ENCODE data around the gene PIK3R5. TPM values are rescaled to one million over a fixed set of nuclear protein-coding genes. Genes with fewer than 3 reads are reported as not detected.

Gene PIK3R5
- total and polyA plus RNA-seq, 2 donors (not counting 3 experiments of a cell fraction or from before 2014, with no cell fraction given): not detected

- H3K9ac ChIP-seq (replicated peaks; ENCODE audit: extremely low read depth, insufficient read depth, low read length): no peak overlapping the region
- dilution Hi-C loops (cut with MboI; ENCODE audit: extremely low pct_ligation_motif_present, low sequenced_read_pairs) (no loop called here), intact Hi-C loops (cut with micrococcal nuclease) (no loop called here)
- no peaks in the 10 kb centered on the region for H3K27me3 ChIP-seq (ENCODE audit: control insufficient read depth in 2 of 2, insufficient read depth in 2 of 2, low read length in 2 of 2)
- no peak overlapping the region for H3K4me3 ChIP-seq (replicated peaks in 1 of 3; ENCODE audit: insufficient read depth in 1 of 3, low read depth in 1 of 3, low read length in 3 of 3)
- TF ChIP-seq FOS (IDR thresholded peaks at IDR 0.05; ENCODE audit: borderline replicate concordance, insufficient read depth, low read length): no peak
- no peak for TF ChIP-seq JUN (IDR thresholded peaks at IDR 0.05; ENCODE audit: borderline replicate concordance, insufficient read depth, insufficient read length, low read depth)
- no peak for TF ChIP-seq EZH2 (IDR thresholded peaks at IDR 0.05; ENCODE audit: borderline replicate concordance, low read depth, low read length, severe bottlenecking)
- TF ChIP-seq MAX (IDR thresholded peaks at IDR 0.05; ENCODE audit: insufficient read depth, insufficient read length): no peak
- no peak for TF ChIP-seq POLR2A (IDR thresholded peaks at IDR 0.05; ENCODE audit: low read depth, low read length)
- H3K9me3 ChIP-seq (replicated peaks; ENCODE audit: control insufficient read depth, insufficient read depth, low read length): no peaks in the 10 kb centered on the region
- H3K9me1 ChIP-seq (replicated peaks; ENCODE audit: control insufficient read depth, extremely low read depth, insufficient read depth, low read length): no peaks in the 10 kb centered on the region
- no peaks in the 10 kb centered on the region for H3K4me1 ChIP-seq (ENCODE audit: control insufficient read depth, extremely low read depth, insufficient read depth, low read length)
- no peaks in the 10 kb centered on the region for H3K79me2 ChIP-seq (ENCODE audit: control insufficient read depth, insufficient read depth, low read length)
- CTCF ChIA-PET: no interaction called here
- POLR2A ChIA-PET: no interaction called here
- no peak overlapping the region for H3K4me2 ChIP-seq (ENCODE audit: insufficient read depth, low read length)
- no peaks in the 10 kb centered on the region for H3K36me3 ChIP-seq (ENCODE audit: control insufficient read depth in 2 of 2, extremely low read depth in 1 of 2, insufficient read depth in 2 of 2, low read length in 2 of 2)
- FAIRE-seq (no peak), DNase-seq (ENCODE audit: low read depth, low spot score) (no peak)
- H4K20me1 ChIP-seq (replicated peaks; ENCODE audit: control insufficient read depth, extremely low read depth, insufficient read depth, low read length): no peaks in the 10 kb centered on the region
- H3K27ac ChIP-seq (ENCODE audit: insufficient read depth, low read depth, low read length): no peak overlapping the region
- no peak overlapping the region for H2AFZ ChIP-seq (ENCODE audit: low read depth, low read length)
- BruUV-seq (replicated peaks): no TSS peak
These were observed 19.4 kb downstream of the PIK3R5 start for GRCh38 chr17:8946071-8946470.

- Histone ChIP-seq H3K9me3 (replicated peaks; ENCODE audit: control insufficient read depth, insufficient read depth, low read length) (no peaks in the 10 kb centered on the region), H3K9ac (replicated peaks; ENCODE audit: extremely low read depth, insufficient read depth, low read length) (no peak overlapping the region), H3K79me2 (ENCODE audit: control insufficient read depth, insufficient read depth, low read length) (no peaks in the 10 kb centered on the region), H3K36me3 (ENCODE audit: control insufficient read depth in 2 of 2, extremely low read depth in 1 of 2, insufficient read depth in 2 of 2, low read length in 2 of 2) (no peaks in the 10 kb centered on the region), H4K20me1 (replicated peaks; ENCODE audit: control insufficient read depth, extremely low read depth, insufficient read depth, low read length) (no peaks in the 10 kb centered on the region), H3K27me3 (ENCODE audit: control insufficient read depth in 2 of 2, insufficient read depth in 2 of 2, low read length in 2 of 2) (no peaks in the 10 kb centered on the region), H3K9me1 (replicated peaks; ENCODE audit: control insufficient read depth, extremely low read depth, insufficient read depth, low read length) (no peaks in the 10 kb centered on the region), H3K4me3 (replicated peaks in 1 of 3; ENCODE audit: insufficient read depth in 1 of 3, low read depth in 1 of 3, low read length in 3 of 3) (no peak overlapping the region), H3K27ac (ENCODE audit: insufficient read depth, low read depth, low read length) (no peak overlapping the region), H3K4me1 (ENCODE audit: control insufficient read depth, extremely low read depth, insufficient read depth, low read length) (no peaks in the 10 kb centered on the region), H2AFZ (ENCODE audit: low read depth, low read length) (no peak overlapping the region), H3K4me2 (ENCODE audit: insufficient read depth, low read length) (no peak overlapping the region)
- DNase-seq (ENCODE audit: low read depth, low spot score): no peak
- POLR2A ChIA-PET: no interaction called here
- TF ChIP-seq GATA2 (IDR thresholded peaks at IDR 0.05; ENCODE audit: insufficient read depth, insufficient read length, low read depth, low read length): no peak
- TF ChIP-seq FOS (IDR thresholded peaks at IDR 0.05; ENCODE audit: borderline replicate concordance, insufficient read depth, low read length): no peak
- TF ChIP-seq, protein P1, sequence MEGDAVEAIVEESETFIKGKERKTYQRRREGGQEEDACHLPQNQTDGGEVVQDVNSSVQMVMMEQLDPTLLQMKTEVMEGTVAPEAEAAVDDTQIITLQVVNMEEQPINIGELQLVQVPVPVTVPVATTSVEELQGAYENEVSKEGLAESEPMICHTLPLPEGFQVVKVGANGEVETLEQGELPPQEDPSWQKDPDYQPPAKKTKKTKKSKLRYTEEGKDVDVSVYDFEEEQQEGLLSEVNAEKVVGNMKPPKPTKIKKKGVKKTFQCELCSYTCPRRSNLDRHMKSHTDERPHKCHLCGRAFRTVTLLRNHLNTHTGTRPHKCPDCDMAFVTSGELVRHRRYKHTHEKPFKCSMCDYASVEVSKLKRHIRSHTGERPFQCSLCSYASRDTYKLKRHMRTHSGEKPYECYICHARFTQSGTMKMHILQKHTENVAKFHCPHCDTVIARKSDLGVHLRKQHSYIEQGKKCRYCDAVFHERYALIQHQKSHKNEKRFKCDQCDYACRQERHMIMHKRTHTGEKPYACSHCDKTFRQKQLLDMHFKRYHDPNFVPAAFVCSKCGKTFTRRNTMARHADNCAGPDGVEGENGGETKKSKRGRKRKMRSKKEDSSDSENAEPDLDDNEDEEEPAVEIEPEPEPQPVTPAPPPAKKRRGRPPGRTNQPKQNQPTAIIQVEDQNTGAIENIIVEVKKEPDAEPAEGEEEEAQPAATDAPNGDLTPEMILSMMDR (IDR thresholded peaks at IDR 0.05; ENCODE audit: extremely low read depth in 1 of 2, insufficient read depth in 1 of 2, low read depth in 1 of 2, low read length in 2 of 2): no peak
- TF ChIP-seq MAX (IDR thresholded peaks at IDR 0.05; ENCODE audit: insufficient read depth, insufficient read length): no peak
- no peak for TF ChIP-seq JUN (IDR thresholded peaks at IDR 0.05; ENCODE audit: borderline replicate concordance, insufficient read depth, insufficient read length, low read depth)
- no peak for TF ChIP-seq POLR2A (IDR thresholded peaks at IDR 0.05; ENCODE audit: low read depth, low read length)
- no peak for TF ChIP-seq POLR2AphosphoS5 (IDR thresholded peaks at IDR 0.05; ENCODE audit: insufficient read depth, low read depth, low read length)
- no peak for TF ChIP-seq MYC (IDR thresholded peaks at IDR 0.05; ENCODE audit: low read depth, low read length)
- TF ChIP-seq EZH2 (IDR thresholded peaks at IDR 0.05; ENCODE audit: borderline replicate concordance, low read depth, low read length, severe bottlenecking): no peak
- CTCF ChIA-PET: no interaction called here
- intact Hi-C loops (cut with micrococcal nuclease): no loop called here
- dilution Hi-C loops (cut with MboI; ENCODE audit: extremely low pct_ligation_motif_present, low sequenced_read_pairs): no loop called here
- FAIRE-seq: no peak
- no TSS peak for BruUV-seq (replicated peaks)
These were observed 20.8 kb downstream of the PIK3R5 start for GRCh38 chr17:8944748-8945147.

Measured in endothelial cell of umbilical vein (primary cell).